NCI-H146 treated with DMSO at 0.1 percent for 48 hours (cell line): ENCODE measurements around the gene FOXK1.
"Not testable (repeated sequence)": the region's sequence is repeated elsewhere in the genome, so short reads cannot be mapped to it uniquely, and the experiment has no call there.

Source experiments
- DNase-seq: peaks from one replicate; lab custom pipeline; 2025; ENCODE audit not compliant: unreplicated experiment; lab: John Stamatoyannopoulos, UW

FOXK1 gene

DNA sequence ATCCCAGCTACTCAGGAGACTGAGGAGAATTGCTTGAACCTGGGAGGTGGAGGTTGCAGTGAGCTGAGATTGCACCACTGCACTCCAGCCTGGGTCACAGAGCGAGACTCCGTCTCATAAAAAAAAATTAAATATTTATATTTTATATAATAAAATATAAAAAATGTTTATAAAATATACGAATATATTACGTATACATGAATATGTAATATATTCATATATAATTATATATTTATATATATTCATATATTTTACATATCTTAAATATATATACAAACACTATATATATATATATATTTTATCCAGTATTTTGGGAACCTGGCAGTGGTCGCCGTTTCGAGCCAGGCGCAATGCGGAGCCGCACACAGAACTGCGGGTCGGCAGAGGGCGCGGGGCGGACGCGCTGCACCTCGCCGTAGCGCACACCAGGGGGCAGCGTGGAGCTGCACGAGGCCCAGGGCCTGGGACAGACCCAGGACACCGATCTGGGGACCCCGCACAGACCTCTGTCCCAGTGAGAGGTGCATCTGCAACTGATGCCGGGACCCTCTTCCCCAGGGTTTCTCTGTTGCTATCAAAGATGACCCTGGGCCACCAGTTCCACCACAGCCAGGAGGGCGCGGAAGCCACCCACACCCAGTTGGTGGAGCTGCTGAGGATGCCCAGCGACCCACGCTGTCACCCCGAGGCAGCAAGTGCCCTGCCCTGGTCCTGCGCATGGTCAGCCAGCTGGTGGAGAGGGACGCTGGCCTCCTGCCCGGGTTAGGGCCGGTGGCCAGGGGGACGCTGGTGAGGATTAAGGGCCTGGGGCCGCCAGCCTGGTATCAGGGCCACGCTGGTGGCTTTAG is 116.0 kb downstream of the FOXK1 start:
- no peak for DNase-seq

DNA sequence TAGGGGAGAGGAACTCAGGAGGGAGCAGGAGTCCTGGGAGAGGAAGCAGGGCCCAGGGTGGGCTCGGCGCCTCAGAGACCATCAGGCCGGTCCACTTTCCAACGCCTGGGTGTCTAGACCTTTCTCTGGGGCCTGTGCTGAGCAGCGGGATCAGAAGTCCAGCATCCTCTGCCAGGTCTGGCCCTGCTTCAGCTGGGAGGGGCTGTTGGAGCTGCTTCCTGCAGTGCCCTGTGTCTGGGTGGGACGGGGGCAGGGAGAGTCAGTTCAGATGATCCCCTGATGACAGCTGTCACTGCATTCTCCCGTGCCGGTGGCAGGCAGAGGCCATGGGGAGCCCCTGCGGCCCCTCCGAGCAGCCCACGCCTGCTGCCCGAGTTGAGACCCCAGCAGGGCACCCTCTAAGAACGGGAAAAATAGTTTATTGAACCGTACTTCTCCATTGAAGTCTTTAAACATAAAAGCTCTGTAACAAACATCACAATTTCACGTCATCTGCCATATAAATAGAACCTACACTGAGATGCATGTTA is 116.7 kb downstream of the FOXK1 start:
- DNase-seq = no peak

- no peak for DNase-seq
Measured at GRCh38 chr7:4799508-4800268, 117.6 kb downstream of the FOXK1 start.

GRCh38 chr7:4800487-4800886 is 118.4 kb downstream of the FOXK1 start:
- no peak for DNase-seq

DNA sequence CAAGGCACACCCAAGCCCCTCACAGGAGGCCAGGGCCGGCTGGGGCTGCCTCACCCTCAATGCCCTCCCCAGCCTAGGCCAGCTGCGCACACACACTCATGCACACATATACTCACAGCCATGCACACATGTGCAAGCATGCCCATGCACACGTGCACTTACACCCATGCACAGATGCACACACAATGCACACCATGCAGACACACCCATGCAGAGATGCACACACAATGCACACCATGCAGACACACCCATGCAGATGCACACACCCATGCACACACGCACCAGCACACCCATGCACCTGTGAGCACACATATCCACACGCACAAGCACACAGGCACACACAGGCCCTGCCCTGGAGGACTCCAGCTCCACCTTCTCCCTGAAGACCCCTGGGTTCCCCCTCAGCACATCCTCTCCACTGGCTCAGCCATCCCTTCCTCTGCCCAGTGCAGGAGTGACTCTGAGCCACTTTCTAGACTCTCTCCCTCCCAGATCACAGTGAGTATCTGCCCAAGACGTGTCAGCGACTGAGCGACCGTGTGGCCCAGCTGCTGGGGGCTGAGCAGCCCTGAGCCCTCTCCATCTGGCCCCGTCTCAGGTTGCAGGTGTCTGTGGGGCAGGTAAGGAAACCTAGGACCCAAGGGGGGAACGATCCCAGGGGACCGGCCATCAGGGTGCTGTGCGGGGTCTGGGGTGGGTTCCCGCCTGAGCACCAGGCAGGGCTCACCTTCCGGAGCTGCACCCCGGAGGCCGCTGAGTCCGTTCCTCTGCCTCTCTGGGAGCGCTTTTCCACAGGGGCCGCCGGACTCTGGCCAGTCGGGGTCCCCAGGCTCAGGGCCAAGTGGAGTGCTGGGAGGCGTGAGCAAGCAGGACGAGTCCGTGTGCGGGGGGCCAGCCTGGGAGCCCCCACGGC is 119.1 kb downstream of the FOXK1 start:
- DNase-seq = no peak

- no peak for DNase-seq
Measured at GRCh38 chr7:4801839-4802231, 119.7 kb downstream of the FOXK1 start.

DNA sequence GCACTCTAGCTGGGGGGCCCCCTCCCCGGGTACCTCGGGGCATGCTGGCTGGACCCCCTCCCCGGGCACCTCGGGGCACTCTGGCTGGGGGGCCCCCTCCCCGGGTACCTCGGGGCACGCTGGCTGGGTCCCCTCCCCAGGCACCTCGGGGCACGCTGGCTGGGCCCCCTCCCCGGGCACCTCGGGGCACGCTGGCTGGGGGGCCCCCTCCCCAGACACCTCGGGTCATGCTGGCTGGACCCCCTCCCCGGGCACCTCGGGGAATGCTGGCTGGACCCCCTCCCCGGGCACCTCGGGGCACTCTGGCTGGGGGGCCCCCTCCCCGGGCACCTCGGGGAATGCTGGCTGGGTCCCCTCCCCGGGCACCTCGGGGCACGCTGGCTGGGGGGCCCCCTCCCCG is 120.5 kb downstream of the FOXK1 start:
- not testable (repeated sequence) for DNase-seq

DNA sequence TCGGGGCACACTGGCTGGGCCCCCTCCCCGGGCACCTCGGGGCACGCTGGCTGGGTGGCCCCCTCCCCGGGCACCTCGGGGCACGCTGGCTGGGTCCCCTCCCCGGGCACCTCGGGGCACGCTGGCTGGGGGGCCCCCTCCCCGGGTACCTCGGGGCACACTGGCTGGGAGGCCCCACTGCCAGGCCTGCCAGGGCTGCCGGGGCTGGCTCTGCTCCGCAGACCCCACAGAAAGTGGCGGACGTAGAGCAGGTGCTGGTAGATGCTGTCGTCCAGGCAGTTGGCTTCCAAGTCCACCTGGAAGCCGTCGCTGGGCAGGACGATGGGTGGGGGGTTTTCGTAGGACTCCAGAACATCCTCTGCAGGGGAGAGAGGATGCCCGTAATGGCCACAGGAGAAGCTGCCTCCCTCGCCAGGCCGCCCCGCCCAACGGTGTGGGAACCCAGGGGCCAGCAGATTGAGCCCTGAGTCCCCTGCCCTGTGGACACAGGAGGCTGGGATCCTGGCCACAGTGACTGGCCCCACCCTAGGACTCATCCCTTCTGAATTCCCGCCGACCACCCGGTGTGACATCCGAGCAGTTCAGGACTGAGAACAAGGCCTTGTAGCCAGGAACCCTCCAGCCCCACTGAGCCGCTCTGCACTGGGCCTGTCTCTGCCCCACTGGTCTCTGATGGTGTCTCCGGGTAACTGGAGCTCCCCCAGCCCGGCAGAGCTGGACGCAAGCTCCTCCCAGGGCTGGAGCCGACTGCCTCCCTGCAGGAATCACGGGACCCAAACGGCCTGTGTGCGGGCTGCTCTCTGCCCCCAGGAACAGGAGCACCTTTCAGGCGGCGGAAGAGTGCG is 121.5 kb downstream of the FOXK1 start:
- DNase-seq = no peak

DNA sequence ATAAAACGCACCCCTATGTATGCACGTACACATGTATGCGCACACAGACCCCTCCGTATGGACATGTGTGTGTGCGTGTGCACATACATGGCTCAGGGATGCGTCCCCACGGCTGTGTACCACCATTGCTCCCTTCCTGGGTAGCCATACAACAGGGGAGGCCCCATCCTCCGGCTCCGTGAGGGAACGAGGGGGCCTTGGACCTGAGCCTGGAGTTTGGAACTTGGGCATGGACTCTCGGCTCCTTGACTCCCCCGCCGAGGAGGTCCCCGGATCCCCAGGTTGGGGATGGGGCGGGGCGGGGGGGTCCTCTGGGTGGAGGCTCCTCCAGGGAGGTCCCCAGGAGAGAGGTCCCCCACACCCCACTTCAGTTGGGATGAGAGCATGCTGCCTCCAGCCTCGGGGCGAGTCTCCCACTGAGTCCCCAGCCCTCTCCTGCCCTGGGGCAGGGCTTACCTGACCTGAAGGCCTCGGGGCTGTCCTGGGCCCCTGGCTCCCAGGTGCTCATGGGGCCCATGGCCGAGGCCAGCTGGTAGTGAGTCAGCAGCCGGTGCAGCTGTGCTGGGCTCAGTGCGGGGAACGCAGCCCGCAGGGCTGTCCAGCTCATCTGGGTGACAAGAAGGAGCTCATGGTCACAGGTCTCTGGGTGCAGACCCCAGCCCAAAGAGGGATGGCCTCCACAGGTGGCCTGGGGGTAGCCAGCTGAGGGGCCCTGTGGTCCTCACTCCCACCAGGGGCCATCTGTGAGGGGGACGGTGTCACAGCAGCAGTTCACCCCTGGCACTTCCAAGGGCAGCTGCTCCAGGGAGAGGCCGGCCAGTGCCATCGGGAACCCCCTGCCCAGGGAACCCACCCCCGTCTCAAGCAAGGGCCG is 123.3 kb downstream of the FOXK1 start:
- no peak for DNase-seq

GRCh38 chr7:4805984-4806300 is 123.8 kb downstream of the FOXK1 start:
- DNase-seq = no peak

DNA sequence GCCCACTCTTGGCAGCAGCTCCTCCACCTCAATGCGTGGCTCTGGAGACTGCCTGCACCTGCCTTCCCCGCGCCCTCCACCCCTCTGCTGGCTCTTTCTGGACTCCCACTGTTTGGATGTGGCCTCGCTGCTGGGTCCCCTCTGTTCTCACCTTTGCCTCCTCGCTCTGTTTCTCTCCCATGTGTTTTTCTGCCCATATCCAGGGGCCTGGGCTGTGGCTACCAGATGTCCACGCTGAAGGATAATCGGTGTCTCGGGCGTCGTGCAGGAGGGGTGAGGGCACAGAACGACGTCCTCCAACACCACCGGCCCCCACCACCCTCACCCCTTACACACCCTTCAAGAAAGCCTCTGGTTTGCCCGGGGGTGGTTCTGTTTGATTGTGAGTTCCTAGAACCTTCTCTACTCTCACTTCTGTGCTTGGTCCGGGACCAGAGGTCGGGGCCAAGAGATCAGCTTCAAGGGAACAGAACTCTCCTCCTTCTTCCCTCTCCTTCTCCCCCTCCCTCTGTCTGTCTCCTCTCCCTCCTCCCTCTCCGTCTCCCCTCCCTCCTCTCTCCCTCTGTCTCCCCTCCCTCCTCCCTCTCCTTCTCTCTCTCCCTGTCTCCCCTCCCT is 125.0 kb downstream of the FOXK1 start:
- DNase-seq = no peak

GRCh38 chr7:4807598-4808016 is 125.5 kb downstream of the FOXK1 start:
- no peak for DNase-seq

DNA sequence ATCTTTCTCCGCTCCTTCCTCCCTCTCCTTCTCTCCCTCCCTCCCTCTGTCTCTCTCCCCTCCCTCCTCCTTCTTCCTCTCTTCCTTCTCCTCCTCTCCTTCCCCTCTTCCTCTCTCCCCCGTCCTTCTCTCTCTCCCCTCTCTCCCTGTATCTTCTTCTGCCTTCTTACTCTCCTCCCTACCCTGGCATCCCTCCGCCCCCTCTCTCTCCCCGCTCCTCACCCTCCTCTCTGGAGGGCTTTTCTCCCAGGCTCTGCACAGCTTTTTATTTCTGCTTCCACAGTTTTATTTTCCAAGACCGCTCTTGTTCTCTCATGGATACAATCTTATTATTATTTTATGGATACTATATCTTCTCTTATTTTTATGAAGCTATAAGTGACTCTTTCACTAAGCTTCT is 125.9 kb downstream of the FOXK1 start:
- DNase-seq = no peak

- no peak for DNase-seq
Measured at GRCh38 chr7:4808565-4808964, 126.5 kb downstream of the FOXK1 start.

DNA sequence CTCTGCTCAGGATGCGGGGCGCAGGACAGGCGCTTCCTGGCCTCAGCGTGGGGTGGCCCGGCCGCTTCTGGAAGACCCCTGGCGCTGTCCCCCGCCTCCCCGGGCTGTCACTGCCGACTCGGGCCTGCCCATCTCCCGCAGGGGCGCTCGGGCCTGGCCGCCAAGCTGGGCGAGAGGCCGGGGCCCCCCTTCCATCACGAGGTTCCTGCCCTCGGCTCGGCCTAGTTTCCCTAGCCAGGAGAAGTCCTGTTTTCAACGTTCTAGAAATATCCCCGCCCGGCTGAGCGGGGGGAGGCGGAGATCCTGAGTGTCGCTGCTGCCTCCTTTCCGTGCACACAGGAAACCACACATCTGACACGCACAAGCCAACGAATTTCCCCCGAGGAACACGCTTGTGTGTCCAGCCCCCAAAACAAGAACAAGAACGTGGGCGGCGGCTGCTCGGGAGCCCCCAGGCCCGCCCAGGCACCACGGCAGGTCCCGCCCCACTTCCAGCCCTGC is 127.0 kb downstream of the FOXK1 start:
- DNase-seq = no peak

DNA sequence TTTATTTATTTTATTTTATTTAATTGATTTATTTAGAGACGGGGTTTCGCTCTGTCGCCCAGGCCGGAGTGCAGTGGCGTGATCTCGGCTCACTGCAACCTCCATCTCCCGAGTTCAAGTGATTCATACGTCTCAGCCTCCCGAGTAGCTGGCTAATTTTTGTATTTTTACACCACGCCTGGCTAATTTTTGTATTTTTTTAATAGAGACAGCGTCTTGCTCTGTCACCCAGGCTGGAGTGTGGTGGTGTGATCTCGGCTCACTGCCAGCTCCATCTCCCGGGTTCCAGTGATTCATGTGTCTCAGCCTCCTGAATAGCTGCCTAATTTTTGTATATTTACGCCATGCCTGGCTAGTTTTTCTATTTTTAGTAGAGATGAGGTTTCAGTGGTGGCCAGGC is 127.6 kb downstream of the FOXK1 start:
- no peak for DNase-seq

DNA sequence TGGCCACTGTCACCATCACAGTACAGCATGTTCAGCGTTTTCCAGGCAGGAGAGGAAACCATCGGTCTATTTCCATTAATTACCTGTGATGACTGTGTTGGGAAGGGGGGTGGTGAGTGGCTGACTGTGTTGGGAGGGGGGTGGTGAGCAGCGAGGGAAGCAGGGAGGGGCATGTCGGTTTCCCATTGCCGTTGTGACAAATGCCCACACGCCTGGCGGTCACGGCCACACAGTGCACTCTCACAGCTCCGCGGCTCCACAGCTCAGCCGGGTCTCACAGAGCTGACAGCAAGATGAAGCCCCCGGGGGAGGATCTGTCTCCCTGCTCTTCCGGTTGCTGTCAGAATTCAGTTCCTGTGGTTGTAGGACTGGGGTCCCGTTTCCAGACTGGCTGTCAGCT is 132.3 kb downstream of the FOXK1 start:
- DNase-seq = no peak

DNA sequence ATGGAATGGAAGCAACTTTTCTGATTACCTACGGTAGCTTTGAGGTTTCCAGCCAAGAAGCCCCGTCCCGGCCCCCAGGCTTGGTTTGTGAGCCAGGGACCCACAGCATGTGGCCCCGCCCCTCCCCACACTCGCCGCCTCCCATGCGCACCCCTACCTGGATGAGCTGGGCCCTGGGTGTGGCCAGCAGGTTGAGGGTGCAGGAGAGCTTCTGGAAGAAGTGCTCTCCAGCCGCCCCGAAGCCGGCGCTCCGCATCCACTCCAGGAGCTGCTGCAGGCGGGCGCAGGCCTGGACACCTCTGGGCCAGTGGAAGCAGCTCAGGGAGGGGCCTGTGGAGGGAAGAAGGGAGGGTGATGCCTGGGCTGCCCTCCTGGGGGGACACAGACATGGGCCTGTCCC is 133.0 kb downstream of the FOXK1 start:
- no peak for DNase-seq
